GM21825 (cell line): Measurements from ENCODE around the gene ETS1.

ENCODE experiments used
- ATAC-seq: cut with Tn5 transposase; IDR thresholded peaks from one replicate; pipeline ENCODE4 v1.9.1; 2021; ENCODE audit warnings: mild to moderate bottlenecking, moderate library complexity; ENCODE audit not compliant: unreplicated experiment

Gene ETS1

DNA sequence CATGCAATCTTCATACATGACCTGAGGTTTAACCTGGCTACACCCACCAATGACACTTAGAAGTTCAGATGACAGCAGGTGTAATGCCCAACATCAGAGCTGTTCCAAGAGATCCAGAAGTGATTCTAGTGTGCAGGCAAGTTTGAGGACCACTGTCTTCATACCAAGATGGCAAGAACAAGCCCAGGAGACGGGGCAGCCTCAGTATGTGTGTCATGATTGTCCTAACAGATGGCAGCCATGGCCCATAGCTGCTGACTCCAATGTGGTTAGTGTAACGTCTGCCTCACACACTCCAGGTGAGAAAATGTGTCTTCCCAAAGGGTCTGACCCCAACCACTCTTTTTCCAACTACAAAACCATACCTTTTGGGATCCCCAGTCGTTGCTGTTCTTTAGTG lies 97.3 kb downstream of the ETS1 start:
- ATAC-seq, result no peak

DNA sequence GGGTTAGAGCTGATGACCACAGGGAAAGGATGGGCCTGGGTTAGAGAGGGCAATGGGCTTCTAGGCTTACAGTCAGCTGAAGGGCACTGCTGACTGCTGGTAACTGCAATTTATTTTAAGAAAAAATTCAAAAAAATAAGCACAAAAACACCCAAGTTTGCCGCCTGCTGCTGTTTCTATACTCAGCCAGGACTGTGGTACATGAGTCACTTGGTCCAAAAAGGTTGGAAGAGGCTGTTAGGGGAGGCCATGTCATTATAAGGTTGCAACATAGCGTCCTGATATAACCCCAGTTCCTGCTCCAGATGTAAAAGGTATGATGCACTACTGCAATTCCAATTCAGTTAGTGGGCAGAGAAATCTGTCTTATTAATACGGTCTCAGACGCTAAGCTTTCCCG lies 98.9 kb downstream of the ETS1 start:
- no peak for ATAC-seq

DNA sequence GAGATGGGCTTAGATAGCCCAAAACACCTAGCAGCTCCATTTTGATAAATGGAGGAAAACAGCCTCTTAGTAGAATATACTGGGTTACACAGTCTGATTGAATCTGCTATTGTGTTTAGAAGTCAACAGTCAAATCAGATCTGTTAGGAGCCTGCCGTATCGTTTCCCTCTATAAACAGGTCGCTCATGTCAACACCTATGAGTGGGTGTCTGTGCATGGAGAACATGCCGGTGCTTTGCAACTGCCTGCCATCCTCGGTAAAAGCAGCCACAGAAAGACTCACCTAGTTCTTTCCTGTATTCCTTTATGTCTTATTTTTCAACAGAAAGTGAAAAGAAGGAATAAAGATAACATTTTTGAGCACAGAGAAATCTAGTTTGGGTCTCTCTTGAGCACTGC lies 99.4 kb downstream of the ETS1 start:
- ATAC-seq, result no peak

DNA sequence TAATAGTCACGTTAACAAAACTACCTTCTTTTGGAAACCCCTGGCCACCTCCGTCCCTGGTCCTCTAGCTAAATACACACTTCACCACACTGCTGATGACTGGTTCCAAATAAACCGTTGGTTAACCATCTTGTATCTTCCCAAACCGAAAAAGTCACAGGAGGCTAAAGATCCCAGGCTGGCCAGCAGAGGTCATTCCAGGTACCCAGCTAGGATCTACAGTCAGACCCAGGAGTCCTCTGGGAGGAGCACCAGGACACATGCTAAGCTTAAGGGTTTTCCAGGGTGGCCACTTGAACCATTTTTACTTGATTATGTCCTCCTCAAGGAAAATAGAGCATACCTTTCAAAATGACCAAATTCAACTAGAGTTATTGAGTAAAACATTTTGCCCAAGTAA lies 103.2 kb downstream of the ETS1 start:
- no peak for ATAC-seq

DNA sequence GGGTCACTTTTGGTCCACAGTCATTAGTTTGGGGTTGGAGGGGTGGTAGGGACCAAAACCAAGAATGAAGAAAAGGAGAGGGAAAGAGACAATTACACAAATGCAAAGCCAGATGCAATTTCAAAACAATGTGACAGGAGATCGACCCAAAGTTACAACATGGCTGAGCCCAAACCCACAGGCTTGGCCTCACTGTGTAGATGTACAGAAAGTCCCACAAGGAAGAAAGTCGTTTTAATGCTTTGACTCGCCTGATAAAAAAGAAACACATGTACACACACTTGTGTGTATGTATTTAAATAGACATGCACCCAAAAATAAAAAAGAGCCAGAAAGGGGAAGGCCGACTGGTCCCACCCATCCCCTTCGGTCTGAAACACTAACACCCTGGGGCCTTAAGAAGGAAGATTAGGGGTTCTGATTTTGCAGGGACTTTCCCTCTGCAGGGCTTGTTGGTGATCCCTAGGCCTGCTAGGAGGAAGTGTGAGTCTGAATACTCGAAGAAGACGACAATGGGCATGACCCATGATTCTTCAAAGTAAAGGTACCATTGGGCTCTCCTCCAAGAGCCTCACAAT lies 104.1 kb downstream of the ETS1 start:
- ATAC-seq, result peak; percentile 74

DNA sequence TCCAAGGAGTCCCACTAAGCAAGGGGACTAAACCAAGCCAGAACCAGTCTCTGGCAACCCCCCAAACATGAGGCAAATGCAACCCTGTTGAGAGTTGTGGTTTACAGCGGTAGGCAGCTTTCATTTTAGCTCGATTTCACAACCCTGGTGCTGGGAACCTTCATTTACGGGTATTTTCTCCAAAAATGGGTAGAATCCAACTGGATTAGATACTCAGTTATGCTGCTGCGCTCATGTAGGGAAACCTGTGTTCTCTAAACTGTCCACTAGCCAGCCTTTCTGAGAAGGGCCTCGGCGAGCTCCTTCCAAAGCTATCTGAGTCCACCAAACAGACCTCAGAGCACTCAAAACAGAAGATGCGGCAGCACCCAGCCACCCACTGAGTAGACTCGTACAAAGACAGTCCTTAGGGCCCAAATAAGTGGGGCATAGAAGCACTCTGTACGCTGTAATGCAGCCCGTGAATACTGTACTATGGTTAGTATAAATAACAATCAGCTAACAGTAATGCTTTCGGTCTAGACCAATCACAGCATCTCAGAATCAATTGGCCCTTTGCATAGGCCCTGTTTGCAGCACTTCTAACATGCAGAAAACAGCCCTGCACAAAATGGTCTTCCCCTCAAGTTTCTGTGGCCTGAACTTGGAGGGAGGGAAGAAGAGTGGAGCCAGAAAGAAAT lies 104.7 kb downstream of the ETS1 start:
- peak; percentile 49 for ATAC-seq

DNA sequence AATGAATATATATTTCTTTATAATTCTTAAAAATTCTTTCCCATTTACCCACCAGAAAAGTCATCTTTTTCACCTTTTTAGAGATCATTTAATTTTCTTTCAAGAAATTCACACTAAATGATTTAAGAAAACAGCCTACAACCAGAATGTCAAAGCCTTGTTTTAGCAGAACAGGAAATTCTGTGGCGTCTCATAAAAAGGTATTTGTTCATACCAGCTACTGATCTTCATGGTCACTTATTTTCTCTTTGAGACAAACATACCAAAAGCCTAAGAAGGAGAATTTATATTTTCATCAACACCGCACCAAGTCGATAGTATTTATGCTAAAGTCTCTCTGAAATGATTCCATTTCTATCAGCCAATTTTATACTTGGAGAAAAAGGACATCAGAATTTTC lies 105.3 kb downstream of the ETS1 start:
- no peak for ATAC-seq

DNA sequence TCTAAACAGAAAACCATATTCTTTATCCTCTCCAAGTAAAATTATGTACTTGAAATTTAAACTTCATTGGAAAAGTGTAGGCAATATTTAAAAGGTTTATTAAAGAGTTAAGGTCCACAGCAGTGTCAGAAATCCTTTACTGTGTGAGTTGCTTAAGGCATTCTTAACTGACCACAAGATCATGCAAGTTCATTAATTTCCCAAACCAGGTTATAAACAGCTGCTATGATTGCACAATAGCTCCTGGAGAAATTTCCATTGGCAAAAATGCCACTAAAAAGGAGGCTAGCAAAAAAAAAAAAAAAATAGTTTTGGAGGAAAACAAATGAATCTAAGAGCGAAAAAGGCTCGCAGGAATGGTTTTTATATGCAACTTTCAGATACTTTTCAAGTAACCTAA lies 106.2 kb downstream of the ETS1 start:
- ATAC-seq, result no peak

DNA sequence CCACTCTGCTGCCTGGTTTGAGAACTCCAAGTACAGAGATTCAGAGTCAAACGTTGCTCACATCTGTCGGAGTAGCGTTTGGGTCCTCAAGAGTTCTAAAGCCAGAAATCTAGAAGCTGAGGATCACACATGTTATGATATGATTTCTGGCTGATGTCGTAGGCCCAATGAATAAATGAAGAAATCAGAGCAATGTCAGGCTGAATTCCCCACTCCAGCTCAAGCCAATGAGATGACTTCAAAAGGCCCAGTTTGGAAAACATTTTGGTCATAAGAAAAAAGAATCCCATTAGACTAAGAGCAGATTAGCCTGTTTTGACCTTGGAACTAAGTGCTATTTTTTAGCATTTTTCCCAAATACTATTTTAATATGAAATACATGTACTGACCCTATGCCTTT lies 106.7 kb downstream of the ETS1 start:
- ATAC-seq, result no peak

DNA sequence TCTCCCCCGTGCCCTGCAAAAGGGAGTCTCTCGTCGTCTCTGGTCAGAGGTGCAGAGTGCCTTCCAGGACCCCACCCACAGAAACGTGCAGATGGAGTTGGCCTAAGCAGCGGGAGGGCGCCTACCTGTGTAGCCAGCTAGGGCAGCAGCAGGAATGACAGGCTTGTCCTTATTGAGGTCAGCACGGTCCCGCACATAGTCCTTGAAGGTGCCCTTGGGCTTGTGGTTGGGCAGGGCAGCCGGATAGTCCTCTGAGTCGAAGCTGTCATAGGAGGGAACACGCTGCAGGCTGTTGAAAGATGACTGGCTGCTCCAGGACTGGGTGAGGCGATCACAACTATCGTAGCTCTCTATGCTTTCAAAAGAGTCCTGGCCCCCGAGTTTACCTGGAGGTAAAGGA lies 107.3 kb downstream of the ETS1 start:
- ATAC-seq, result no peak

DNA sequence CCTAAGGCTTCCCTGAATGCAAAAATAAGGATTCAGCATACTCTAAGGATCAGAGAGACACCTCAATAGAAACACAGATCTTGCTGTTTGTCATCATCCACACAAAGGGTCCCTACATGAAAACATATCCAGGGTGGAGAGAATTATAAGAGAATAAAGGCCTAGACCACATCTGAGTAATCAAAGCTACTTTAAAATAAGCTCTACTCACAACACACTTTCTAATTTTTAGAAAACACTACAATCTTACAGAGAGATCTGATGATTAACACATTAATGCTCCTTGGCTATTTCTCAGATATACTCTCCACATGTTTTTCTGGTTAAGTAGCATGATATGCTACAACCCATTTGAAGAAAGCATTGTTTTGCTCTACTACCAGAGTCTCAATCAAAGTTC lies 108.2 kb downstream of the ETS1 start:
- ATAC-seq, result no peak

DNA sequence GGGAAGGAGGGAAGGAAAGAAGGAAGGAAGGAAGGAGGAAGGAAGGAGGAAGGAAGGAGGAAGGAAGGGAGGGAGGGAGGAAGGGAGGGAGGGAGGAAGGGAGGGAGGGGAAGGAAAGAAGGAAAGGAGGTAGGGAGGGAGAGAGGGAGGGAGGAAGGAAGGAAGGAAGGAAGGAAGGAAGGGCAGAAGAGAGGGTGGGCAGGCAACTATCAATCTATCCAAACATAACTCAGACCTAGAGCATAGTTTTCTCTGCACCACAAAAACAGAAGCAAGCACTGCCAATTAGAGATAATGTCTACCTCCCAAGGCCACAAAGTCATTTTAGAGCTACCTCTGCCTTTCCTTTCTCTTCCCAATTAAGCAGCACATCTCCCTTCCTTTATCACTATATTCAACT lies 109.1 kb downstream of the ETS1 start:
- no peak for ATAC-seq

DNA sequence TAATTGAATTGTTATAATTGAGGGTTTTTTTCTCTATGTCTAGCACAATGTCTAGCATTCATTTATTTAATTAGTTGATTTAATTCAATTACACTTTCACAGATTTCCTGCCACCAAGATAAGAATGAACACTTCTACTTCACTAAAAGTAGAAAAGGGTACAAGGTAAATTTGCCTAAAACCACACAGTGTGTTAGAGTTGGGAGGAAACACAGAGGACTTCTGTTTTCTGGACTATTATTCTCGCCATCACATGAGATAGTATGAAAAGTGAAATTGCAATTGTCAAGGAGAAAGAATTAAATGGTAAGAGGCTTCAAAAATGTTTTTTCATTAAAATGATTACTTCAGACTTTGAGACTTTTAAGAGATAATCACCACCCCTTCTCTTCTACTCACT lies 109.5 kb downstream of the ETS1 start:
- ATAC-seq, result no peak

DNA sequence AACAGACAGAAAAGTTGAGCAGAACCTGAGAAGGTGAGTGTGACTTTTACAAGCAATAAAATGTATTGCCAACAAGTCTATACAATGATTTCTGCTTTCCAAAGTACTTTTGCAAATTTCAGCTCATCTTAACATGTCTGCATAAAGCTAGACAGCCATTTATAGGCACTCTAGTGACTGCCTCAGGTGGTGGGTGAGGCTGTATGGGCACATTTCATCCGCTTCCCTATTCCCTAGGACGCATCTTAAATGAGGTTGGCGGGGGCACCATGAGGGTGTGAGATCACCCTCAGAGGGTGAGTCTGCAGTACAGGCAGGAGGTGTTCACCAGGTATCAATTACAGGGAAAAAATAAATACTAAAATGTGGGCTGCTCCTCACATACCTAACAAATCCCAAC lies 110.1 kb downstream of the ETS1 start:
- ATAC-seq, result no peak

DNA sequence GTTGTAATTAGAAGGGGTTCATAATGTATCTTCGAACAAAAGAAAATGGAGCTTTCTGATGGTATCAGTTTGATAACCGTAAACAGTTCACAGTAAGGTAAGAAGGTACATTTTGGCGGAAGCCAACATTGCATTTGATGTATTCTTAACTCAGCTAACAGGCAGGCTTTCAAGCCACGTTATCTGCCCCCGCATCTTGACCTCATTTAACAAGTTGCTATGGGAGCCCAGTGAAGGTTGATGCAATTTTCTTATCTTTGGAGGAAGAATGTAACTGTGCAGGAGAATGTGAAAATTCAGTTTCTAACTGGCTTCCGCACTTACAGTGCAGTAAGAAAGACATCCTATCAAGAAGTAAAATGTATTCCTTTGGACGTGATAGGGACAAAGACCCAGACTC lies 110.6 kb downstream of the ETS1 start:
- ATAC-seq, result no peak

DNA sequence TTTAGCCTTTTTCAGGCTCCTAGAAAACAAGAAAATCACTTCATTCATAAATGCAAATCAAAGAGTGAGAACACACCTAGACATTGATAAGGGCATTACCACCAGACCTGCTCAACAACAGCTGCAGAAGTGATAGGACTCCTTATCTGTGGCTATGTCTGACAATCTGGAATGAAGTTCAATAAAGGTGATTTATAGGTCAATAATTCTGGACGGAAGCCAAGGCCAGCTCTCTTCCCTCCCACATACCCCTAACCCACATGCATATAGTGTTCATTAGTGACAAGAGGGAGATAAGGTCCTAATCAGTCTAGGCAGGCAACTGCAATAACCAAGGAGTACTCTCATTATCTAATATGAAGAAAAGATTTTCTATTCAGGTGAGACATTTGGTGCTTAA lies 111.3 kb downstream of the ETS1 start:
- no peak for ATAC-seq

DNA sequence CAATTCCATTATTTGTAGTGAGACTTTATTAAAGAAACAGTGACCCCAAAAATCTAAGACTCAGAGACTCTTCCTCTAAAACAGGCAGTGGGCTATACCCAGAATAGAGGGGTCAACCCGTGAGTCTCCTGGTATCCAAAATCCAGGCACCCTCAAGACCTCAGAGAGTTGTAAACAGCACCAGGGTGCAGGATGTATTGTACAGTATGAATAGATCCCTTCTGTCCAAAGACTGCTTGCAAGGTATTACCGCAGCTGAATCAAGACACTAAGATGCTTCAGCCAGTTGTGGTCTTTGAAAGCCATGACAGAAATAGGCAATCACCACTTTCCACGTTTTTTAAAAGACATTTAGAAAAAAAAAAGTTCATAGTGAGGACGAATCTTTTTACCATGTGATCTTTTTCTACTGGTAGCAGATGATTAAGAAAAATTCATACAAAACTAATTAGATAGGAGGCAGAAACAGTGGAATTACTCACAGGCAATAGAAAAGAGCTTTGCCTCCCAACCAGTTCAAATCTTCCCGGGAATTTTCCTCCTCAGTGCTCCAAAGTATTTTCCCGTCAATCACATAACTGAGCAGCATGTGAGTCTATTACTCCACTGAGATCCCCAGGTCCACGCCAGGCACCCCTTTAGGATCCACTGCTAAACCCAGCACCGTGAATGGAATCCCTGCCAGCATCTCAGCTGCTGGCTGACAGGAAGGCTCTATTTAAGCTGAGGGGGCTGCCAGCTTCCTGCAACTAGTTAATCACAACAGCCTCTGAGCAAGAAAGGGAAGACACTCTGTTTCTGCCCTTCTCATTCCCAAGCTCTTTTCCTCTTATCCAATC lies 113.1 kb downstream of the ETS1 start:
- no peak for ATAC-seq

DNA sequence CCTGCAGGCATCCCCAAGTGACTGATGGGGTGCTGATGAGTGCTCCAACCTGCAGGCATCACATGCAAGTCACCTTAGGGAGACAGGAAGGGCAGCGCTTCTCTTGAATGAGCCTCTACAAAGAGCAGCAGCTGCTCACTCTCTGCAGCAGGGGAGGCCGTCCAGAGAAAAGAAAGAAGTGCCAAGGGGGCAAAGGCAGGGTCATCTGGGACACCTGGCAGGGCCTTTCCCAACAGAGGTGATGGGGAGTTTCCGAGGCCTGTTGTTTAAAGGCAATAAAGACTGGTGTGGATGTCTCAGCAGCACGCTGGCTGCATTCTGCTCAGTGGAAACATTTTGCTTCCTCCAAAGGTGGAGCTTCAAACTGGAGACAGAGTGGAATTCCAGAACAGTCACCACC lies 113.7 kb downstream of the ETS1 start:
- peak; percentile 24 for ATAC-seq

DNA sequence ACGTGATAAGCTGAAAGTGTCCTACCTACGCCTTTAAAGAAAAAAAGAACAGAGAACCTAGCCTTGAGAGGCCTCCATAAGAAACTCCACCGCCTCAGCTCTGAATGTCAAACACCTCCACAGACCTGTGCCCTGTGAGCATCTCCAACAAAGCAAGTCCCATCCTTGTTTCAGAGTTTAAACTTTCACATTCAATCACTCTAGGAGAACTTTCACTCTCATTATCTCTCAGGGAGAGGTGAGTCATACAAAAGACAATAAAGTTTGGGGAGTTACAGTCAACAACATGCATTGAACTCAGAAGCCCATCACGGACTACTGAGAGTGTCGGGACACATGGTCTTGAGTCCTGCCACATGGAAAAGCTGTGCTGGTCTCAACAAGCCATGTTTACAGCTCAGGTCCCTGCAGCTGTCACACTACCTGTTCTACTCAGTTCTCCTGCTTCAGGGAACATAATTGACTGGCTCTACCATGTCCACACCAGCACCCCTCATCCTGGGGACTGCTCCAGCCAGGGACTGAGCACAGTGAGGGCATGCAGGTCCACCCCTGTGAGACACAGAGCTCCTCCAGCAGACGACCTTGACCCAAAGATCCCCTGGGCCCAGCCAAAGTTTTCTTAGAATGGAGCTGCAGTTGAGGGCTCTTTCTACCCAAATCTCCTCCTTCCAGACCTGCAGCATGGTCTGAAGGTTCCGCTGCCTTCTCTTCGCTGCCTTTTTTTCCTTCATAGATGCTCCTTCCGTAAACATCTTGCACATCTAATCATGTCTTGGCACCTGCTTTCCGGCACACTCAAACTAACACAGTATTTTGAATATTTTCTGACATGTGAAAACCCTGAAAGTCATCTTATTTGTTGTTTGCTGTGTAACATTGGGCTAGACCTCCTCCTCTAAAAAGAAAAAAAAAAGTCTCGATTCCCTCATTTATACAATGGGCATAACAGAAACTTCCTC lies 114.9 kb downstream of the ETS1 start:
- ATAC-seq, result peak; percentile 46

DNA sequence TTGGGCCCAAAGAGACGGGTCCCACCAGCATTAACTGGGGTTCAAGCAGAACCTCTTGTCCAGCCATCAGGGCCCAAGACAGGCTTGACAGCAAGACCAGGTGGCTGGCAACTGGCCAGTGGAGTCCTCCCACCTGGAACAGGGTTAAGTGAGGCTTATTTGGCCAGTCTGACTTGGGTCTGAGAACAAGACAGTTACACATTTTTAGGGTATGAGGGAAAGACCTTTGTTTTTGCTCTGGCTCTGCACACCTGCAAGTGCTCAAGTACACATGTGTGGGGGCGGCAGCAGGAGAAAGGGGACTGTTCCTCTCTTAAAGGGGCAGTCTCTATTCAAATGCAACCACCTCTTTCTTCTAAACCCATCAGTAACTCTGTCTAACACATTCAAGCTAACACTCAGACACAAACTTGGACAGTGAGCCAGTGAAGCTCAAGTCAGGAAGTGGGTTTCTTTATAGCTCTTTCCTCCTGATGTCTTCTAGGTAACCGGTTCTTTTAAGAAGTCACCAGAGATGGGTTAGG lies 116.2 kb downstream of the ETS1 start:
- ATAC-seq, result peak; percentile 39

DNA sequence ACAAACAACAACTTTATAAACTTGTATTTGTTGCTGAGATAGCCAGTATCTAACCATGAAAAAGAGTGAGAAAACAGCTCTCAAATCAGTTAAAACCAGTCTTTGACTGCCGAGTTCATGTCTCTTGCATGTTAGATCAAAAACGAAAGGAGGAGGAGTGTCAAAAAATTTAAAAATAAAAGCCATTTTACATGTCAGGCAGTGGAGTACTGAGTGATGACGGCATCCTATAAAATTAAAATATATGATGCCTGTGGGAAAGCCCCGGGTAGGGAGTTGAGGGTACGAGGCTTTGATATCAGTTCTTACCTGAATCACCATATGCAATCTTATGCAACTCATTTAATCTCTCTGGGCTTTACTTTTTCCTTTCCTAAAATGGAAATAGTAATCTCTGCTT lies 117.3 kb downstream of the ETS1 start:
- no peak for ATAC-seq
